H9 (cell line): Measurements from ENCODE around the gene PLEKHF1. TPM values are rescaled to one million over a fixed set of nuclear protein-coding genes. Genes with fewer than 3 reads are reported as not detected.
A peak's percentile ranks its signal among the peaks of the same experiment; 100 is the strongest.
"Not testable (repeated sequence)": the region's sequence is repeated elsewhere in the genome, so short reads cannot be mapped to it uniquely, and the experiment has no call there.

Source experiments
- DNase-seq: peaks from one replicate; pipeline ENCODE4 v3.0.0-alpha.2; 2017
- H2AFZ ChIP-seq: one replicate; pipeline ENCODE4 v1.6.1; 2013; ENCODE audit warnings: mild to moderate bottlenecking, low read length, control low read depth, moderate library complexity
- H2AK5ac ChIP-seq: 2 replicates; pipeline ENCODE4 v1.6.1; 2013; ENCODE audit warnings: low read length, control low read depth, mixed read lengths; ENCODE audit not compliant: insufficient read length
- H2BK120ac ChIP-seq: one replicate; pipeline ENCODE4 v1.6.1; 2013; ENCODE audit warnings: low read depth, mild to moderate bottlenecking, low read length, control low read depth, inconsistent platforms; ENCODE audit not compliant: poor library complexity, severe bottlenecking
- H2BK12ac ChIP-seq: 2 replicates; pipeline ENCODE4 v1.6.1; 2013; ENCODE audit warnings: low read length, control low read depth, mixed read lengths, low read depth; ENCODE audit not compliant: insufficient read length
- H2BK15ac ChIP-seq: 2 replicates; pipeline ENCODE4 v1.6.1; 2013; ENCODE audit warnings: low read depth, low read length, control low read depth
- H2BK20ac ChIP-seq: one replicate; pipeline ENCODE4 v1.6.1; 2013; ENCODE audit warnings: low read depth, mild to moderate bottlenecking, low read length, control low read depth, inconsistent platforms; ENCODE audit not compliant: poor library complexity, severe bottlenecking
- H2BK5ac ChIP-seq: 2 replicates; pipeline ENCODE4 v1.6.1; 2013; ENCODE audit warnings: low read length, control low read depth, mixed read lengths; ENCODE audit not compliant: insufficient read length
- H3K14ac ChIP-seq: 2 replicates; pipeline ENCODE4 v1.6.1; 2013; ENCODE audit warnings: low read length, control low read depth; ENCODE audit not compliant: insufficient read depth
- H3K18ac ChIP-seq: 2 replicates; pipeline ENCODE4 v1.6.1; 2013; ENCODE audit warnings: low read depth, mild to moderate bottlenecking, mixed read lengths, low read length, control low read depth; ENCODE audit not compliant: insufficient read length
- H3K23ac ChIP-seq: 2 replicates; pipeline ENCODE4 v1.6.1; 2013; ENCODE audit warnings: low read length, control low read depth, mixed read lengths, low read depth; ENCODE audit not compliant: insufficient read length
- H3K23me2 ChIP-seq: 2 replicates; pipeline ENCODE4 v1.6.1; 2013; ENCODE audit warnings: low read depth, mild to moderate bottlenecking, mixed read lengths, low read length, control low read depth; ENCODE audit not compliant: insufficient read length, poor library complexity, severe bottlenecking
- H3K27ac ChIP-seq: 2 replicates; pipeline ENCODE4 v1.5.1; 2013; ENCODE audit warnings: low read length, control low read depth, mixed read lengths, low read depth; ENCODE audit not compliant: insufficient read length
- H3K27me3 ChIP-seq: 2 replicates; pipeline ENCODE4 v1.6.1; 2013; ENCODE audit warnings: low read length, control low read depth, inconsistent platforms; ENCODE audit not compliant: insufficient read depth
- H3K4ac ChIP-seq: 2 replicates; pipeline ENCODE4 v1.6.1; 2013; ENCODE audit warnings: low read depth, mild to moderate bottlenecking, control low read depth, inconsistent platforms, low read length, moderate library complexity
- H3K4me1 ChIP-seq: 2 replicates; pipeline ENCODE4 v1.6.1; 2013; ENCODE audit warnings: low read length, control low read depth, inconsistent platforms; ENCODE audit not compliant: insufficient read depth
- H3K4me2 ChIP-seq: 2 replicates; pipeline ENCODE4 v1.6.1; 2013; ENCODE audit warnings: low read length, control low read depth, mixed read lengths; ENCODE audit not compliant: insufficient read length, insufficient read depth
- H3K56ac ChIP-seq: 2 replicates; pipeline ENCODE4 v1.6.1; 2013; ENCODE audit warnings: low read depth, mild to moderate bottlenecking, mixed read lengths, low read length, control low read depth; ENCODE audit not compliant: insufficient read length
- H3K79me1 ChIP-seq: 2 replicates; pipeline ENCODE4 v1.6.1; 2013; ENCODE audit warnings: low read depth, mild to moderate bottlenecking, moderate library complexity, low read length, control low read depth, inconsistent platforms; ENCODE audit not compliant: insufficient read depth, poor library complexity, severe bottlenecking
- H3K79me2 ChIP-seq: 2 replicates; pipeline ENCODE4 v1.6.1; 2013; ENCODE audit warnings: low read length, control low read depth, inconsistent platforms; ENCODE audit not compliant: insufficient read depth
- H3K9ac ChIP-seq: 2 replicates; pipeline ENCODE4 v1.6.1; 2013; ENCODE audit warnings: low read length, control low read depth, mixed read lengths; ENCODE audit not compliant: insufficient read length; ENCODE audit errors: extremely low read depth
- H3K9me3 ChIP-seq: one replicate; pipeline ENCODE4 v1.6.1; 2013; ENCODE audit warnings: low read depth, low read length, inconsistent platforms; ENCODE audit not compliant: control insufficient read depth
- H3T11ph ChIP-seq: one replicate; pipeline ENCODE4 v1.6.1; 2013; ENCODE audit warnings: mild to moderate bottlenecking, low read length, control low read depth, inconsistent platforms
- H4K20me1 ChIP-seq: one replicate; pipeline ENCODE4 v1.6.1; 2013; ENCODE audit not compliant: control insufficient read depth, insufficient read length, insufficient read depth
- H4K5ac ChIP-seq: 2 replicates; pipeline ENCODE4 v1.6.1; 2013; ENCODE audit warnings: low read depth, mild to moderate bottlenecking, mixed read lengths, low read length, control low read depth; ENCODE audit not compliant: insufficient read length
- H4K8ac ChIP-seq: replicated peaks from 2 replicates; pipeline ENCODE4 v1.6.1; 2013; ENCODE audit warnings: low read length, control low read depth, mixed read lengths, low read depth; ENCODE audit not compliant: insufficient read length
- H4K91ac ChIP-seq: 2 replicates; pipeline ENCODE4 v1.6.1; 2013; ENCODE audit warnings: low read depth, mild to moderate bottlenecking, moderate library complexity, mixed read lengths, low read length, control low read depth; ENCODE audit not compliant: insufficient read length
- H3K27ac Mint-ChIP-seq, 3 experiments: 2 replicates in 2 of 3; 3 replicates in 1 of 3; pipeline ENCODE4 v1.8.0; 2020 to 2021; ENCODE audit warnings: mixed read lengths in 3 of 3, mild to moderate bottlenecking in 1 of 3, moderate library complexity in 1 of 3
- H3K27me3 Mint-ChIP-seq: 2 replicates; pipeline ENCODE4 v1.8.0; 2021; ENCODE audit warnings: low read depth, mild to moderate bottlenecking, moderate library complexity, mixed read lengths
- H3K36me3 Mint-ChIP-seq, 3 experiments: 2 replicates in 2 of 3; 3 replicates in 1 of 3; pipeline ENCODE4 v1.8.0; 2020 to 2021; ENCODE audit warnings: low read depth in 3 of 3, mixed read lengths in 3 of 3; ENCODE audit not compliant: insufficient read depth in 1 of 3
- H3K4me1 Mint-ChIP-seq, 2 experiments: 2 replicates each; pipeline ENCODE4 v1.8.0; 2020; ENCODE audit warnings: mixed read lengths in 2 of 2
- H3K4me3 Mint-ChIP-seq, 2 experiments: 2 replicates in 1 of 2; 3 replicates in 1 of 2; pipeline ENCODE4 v1.8.0; 2020 to 2021; ENCODE audit warnings: mild to moderate bottlenecking in 2 of 2, mixed read lengths in 2 of 2, moderate library complexity in 1 of 2
- H3K9me3 Mint-ChIP-seq, 2 experiments: 2 replicates in 1 of 2; 3 replicates in 1 of 2; pipeline ENCODE4 v1.8.0; 2020; ENCODE audit warnings: mild to moderate bottlenecking in 2 of 2, mixed read lengths in 2 of 2, moderate library complexity in 1 of 2
- WGBS: extraction: QIAGEN DNeasy Blood & Tissue Kit; methylation state at CpG from one replicate; pipeline ENCODE4 v1.1.7; 2013; ENCODE audit warnings: missing lambda C conversion rate, low lambda C conversion rate, mixed read lengths; ENCODE audit not compliant: insufficient read length; ENCODE audit errors: extremely low coverage; 5-methylcytosine and 5-hydroxymethylcytosine counted together
- total RNA-seq: library from RNA; stranded (reverse); gene quantifications from 2 replicates; pipeline ENCODE4 v1.2.1, GENCODE V29; 2021
- TF ChIP-seq, protein P1 (sequence below): fragments of 200-600 bp; sonication (generic); conservative IDR thresholded peaks from 3 replicates; pipeline ENCODE4 v1.8.0; 2021; ENCODE audit warnings: antibody characterized with exemption, mild to moderate bottlenecking

The PLEKHF1 gene
- total RNA-seq, 1 experiment from 2014 or later: 4.9 TPM

DNA sequence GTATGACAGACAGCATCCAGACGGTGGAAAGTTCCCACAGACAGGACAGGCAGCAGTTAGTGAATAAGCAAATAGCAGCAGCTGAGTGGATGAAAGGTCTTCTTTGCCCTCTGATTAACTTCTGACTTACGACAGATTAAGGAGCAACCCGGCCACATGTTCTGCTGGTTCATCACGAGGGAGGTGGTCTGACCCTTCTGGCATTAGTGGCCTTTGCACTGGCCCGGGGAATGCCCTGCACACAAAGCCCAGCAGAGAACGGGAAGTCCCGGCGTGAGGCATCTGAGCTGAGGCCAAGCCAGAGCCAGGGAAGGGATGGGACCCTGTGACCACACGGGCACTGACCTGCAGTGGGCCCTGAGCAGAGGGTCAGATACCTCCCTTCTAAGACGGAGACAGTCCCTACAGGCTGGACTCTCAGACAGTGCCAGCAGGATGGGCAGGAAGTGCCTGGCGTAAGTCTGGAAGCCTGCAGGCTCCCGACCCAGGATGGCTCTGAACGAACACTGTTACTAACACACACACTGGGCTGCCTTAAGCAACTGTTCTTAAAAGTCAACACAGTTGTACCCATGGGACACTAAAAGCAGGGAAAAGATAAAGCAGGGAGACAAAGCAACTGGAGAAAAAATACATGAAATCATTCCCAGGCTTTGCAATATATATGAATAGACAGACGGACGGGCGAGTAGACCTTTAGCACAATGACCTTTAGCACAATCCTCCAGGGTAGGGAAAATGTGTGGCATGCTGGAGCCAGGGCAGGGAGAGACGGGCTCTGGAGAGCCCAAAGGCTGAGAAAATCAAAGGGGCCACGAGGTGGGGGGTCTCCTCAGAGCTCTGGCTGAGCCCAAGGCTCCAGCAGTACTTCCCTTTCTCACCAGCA is 43.5 kb downstream of the PLEKHF1 start:
- Histone ChIP-seq H3K4me1 (no peaks in the 10 kb centered on the region), H2BK120ac (no peak overlapping the region), H3K4me2 (no peak overlapping the region), H3K27ac (no peak overlapping the region), H3K23me2 (no peaks in the 10 kb centered on the region), H2BK15ac (no peak overlapping the region), H3K79me1 (no peaks in the 10 kb centered on the region), H4K20me1 (no peaks in the 10 kb centered on the region), H4K8ac (no peak overlapping the region), H2BK5ac (no peak overlapping the region), H3K23ac (no peak overlapping the region), H3K27me3 (no peaks in the 10 kb centered on the region), H2AFZ (no peak overlapping the region), H3K79me2 (no peaks in the 10 kb centered on the region), H2BK20ac (no peak overlapping the region), H3T11ph (no peak overlapping the region), H3K56ac (no peak overlapping the region), H3K9ac (no peak overlapping the region), H3K18ac (no peak overlapping the region), H4K91ac (no peak overlapping the region), H3K4ac (no peak overlapping the region), H4K5ac (no peak overlapping the region), H3K9me3 (no peaks in the 10 kb centered on the region), H2AK5ac (no peak overlapping the region), H3K14ac (no peak overlapping the region), H2BK12ac (no peak overlapping the region)
- WGBS: no CpG with 5 or more reads among the region's 18 CpGs
- TF ChIP-seq, protein P1, sequence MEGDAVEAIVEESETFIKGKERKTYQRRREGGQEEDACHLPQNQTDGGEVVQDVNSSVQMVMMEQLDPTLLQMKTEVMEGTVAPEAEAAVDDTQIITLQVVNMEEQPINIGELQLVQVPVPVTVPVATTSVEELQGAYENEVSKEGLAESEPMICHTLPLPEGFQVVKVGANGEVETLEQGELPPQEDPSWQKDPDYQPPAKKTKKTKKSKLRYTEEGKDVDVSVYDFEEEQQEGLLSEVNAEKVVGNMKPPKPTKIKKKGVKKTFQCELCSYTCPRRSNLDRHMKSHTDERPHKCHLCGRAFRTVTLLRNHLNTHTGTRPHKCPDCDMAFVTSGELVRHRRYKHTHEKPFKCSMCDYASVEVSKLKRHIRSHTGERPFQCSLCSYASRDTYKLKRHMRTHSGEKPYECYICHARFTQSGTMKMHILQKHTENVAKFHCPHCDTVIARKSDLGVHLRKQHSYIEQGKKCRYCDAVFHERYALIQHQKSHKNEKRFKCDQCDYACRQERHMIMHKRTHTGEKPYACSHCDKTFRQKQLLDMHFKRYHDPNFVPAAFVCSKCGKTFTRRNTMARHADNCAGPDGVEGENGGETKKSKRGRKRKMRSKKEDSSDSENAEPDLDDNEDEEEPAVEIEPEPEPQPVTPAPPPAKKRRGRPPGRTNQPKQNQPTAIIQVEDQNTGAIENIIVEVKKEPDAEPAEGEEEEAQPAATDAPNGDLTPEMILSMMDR: no peak
- no peak for DNase-seq
- Mint-ChIP-seq H3K9me3 (no peaks in the 10 kb centered on the region), H3K27ac (peak overlapping the region in 1 of 3 experiments; percentile 65; a peak in 2 of 7 replicates), H3K4me1 (peaks cover 6 to 12% of the 10 kb centered on the region in 2 experiments; a peak in 3 of 4 replicates), H3K36me3 (peaks cover 0 to 2% (median 0%) of the 10 kb centered on the region in 3 experiments; a peak in 3 of 7 replicates), H3K27me3 (no peaks in the 10 kb centered on the region), H3K4me3 (no peak overlapping the region; a peak in 1 of 5 replicates)

DNA sequence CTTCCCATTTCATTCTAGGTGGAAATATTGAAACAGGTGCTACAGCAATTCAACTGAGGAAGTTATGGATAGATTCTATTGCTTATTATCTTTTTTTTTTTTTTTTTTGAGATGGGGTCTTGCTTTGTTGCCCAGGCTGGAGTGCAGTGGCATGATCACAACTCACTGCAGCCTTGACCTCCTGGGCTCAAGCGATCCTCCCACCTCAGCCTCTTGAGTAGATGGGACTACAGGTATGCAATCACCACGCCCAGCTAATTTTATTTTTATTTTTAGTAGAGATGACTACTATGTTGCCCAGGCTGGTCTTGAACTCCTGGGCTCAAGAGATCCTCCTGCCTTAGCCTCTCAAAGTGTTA is 44.2 kb downstream of the PLEKHF1 start:
- not testable (repeated sequence) for H2BK20ac ChIP-seq, H3K36me3 Mint-ChIP-seq, H2BK15ac ChIP-seq, H3K23me2 ChIP-seq, H4K20me1 ChIP-seq, H3K9ac ChIP-seq, H2AFZ ChIP-seq, H3K4ac ChIP-seq, H3K56ac ChIP-seq, H2BK12ac ChIP-seq, H3K27me3 Mint-ChIP-seq, H2BK5ac ChIP-seq, DNase-seq, H2AK5ac ChIP-seq, H3K18ac ChIP-seq, H4K91ac ChIP-seq, H3K4me3 Mint-ChIP-seq, H4K8ac ChIP-seq, H3K79me2 ChIP-seq, H3K9me3 Mint-ChIP-seq, H4K5ac ChIP-seq, H3K14ac ChIP-seq, H3K27me3 ChIP-seq, H3K9me3 ChIP-seq, H3K4me2 ChIP-seq, H3T11ph ChIP-seq, H3K23ac ChIP-seq, H3K4me1 ChIP-seq, H2BK120ac ChIP-seq, H3K27ac ChIP-seq, H3K79me1 ChIP-seq
- Mint-ChIP-seq H3K27ac (peak overlapping the region in 1 of 3 experiments; percentile 65; a peak in 1 of 7 replicates), H3K4me1 (peaks cover 11 to 16% of the 10 kb centered on the region in 2 experiments)
- no CpG with 5 or more reads among the region's 2 CpGs for WGBS
